Astrocyte (in vitro differentiated cells and primary cell): ENCODE measurements around the gene SMLR1.

Source experiments
- CTCF ChIP-seq: IDR thresholded peaks from 2 replicates; pipeline ENCODE4 v1.5.1; 2011; ENCODE audit warnings: low read depth, mild to moderate bottlenecking, inconsistent platforms, low read length, moderate library complexity; ENCODE audit not compliant: insufficient read depth
- EZH2 ChIP-seq: IDR thresholded peaks from 2 replicates; pipeline ENCODE4 v1.6.1; 2012; ENCODE audit warnings: mild to moderate bottlenecking, low read length, inconsistent platforms; ENCODE audit not compliant: insufficient read depth

GRCh38 chr6:130833569-130833968 is 6.4 kb downstream of the SMLR1 start:
- TF ChIP-seq CTCF (no peak), EZH2 (no peak)
